Kidney glomerular epithelial cell (primary cell): ENCODE data around the gene CC2D1A.

Source experiments
- DNase-seq: peaks from one replicate; lab custom pipeline; 2025; lab: John Stamatoyannopoulos, UW

CC2D1A gene

DNA sequence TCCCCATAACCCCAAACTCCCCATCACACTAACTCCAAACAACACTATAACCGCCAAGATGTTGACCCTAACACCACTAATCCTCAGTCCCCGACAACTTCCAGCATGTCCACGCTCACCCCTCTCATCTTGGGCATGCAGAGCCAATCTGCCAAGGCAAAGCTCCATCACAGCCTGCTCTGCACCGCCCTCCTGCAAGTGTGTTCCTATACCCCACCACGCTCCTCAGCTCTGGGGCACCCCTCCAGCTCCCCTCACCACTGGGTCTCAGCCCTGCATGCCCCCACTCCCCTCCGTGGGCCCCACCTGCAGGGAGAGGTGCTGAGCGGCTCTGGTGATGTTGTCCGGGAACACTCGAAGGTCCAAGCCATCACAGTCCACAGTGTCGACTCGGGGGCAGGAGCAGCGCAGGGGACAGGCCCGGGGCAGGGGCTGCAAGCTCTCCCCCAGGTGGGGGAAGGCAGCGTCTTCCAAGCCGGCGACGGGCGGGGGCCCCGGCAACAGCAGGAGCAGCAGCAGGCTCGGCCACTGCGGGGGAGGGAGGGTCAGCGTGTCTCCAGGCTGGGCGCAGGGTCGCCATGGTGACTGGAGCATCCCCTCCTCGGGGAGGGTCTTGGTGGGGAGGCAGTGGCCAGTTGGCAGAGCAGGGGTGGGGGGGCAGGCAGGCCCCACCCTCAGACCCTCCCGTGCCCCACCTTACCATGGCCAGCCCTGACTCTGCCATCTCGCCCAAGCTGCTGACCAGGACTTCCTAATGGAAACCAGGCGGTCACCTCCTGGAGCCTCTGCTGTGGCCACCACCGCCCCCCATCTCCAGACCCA, 31.7 kb downstream of the CC2D1A start:
- DNase-seq: no peak

DNA sequence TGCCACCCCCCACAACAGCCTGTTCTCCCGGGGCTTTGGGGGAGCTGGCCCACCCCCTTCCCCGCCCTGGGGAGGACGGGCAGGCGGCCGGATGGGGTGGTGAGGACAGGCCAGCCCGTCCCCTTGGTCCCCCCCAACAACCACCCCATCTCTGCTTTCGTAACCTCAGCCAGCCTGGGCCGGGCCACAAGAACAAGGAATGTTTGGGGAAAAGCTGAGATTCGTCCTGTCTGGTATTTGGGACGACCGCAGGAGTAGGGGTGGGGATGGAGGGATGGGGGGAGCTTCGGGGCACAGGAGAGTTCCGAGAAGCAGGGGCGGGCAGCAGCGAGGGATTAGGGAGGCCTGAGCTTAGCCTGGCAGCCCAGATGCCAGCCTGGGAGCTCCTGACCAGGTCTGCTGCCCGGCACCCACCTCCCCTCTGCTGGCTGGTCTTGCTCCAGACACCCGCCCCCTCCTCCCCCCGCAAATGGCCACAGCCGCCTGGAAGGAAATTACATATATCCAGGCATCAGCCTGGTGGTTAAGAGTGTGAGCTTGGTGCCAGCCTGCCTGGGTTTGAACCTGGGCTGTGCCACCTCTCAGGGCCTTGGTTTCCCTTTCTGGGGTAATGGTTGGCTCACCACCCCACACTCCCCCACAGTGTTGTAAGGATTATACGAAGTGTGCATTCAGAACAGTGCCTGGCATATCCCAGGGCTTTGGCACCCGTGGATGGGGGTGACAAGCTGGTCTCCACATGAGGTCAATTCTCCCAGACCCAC, 32.5 kb downstream of the CC2D1A start, which contains the start of gene PODNL1:
Gene PODNL1 (minus strand): TSS at position 117 of the 764 bp plus-strand sequence. CDS start 236 bp downstream, outside the sequence.
- DNase-seq: no peak

DNA sequence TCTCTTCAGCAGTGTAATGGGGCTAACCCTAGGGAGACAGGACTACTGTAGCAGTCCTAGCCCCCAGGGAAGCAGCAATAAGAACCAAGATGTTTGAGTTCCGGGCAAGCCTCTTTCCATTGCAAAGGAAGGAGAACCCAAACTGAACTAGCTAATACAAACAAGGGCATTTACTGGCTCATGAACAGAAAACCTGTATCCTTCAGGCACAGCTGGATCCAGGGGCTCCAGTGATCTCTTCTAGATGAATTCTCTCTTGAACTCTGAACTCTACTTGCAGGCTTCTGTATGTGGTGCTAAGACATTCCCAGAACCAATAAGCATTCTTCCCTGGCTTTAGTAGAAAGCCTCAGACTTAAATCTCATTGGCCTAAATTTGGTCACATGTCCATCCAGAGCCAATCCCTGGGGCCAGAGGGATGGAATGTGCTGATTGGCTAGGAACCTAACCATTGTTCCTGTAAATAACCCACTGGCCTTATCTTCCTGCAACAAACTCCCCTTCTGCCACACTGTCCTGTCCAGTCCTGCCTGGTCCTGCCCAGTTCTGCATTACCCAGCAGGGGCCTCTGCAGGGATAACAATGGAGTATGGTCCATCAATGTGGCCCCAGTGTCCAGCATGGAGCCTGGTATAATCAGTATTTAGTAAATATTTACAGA, 36.2 kb downstream of the CC2D1A start:
- no peak for DNase-seq

DNA sequence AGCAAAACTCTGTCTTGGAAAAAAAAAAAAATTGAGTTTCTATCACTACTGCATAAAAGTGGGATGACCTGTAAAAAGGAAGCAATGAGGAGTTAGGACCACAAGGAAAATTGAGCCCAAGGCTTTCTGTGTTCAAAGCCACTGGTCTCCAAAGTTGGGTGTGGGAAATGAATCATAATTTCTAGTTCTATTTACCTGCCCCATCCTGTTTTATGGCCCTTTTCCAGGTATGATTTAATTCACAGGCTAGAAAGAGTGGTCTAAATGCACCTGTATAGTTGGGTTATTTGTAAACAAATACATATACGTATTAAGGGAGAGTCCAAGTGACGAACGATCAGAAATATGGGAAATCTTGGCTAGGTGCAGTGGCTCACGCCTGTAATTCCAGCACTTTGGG, 40.4 kb downstream of the CC2D1A start:
- DNase-seq: no peak

DNA sequence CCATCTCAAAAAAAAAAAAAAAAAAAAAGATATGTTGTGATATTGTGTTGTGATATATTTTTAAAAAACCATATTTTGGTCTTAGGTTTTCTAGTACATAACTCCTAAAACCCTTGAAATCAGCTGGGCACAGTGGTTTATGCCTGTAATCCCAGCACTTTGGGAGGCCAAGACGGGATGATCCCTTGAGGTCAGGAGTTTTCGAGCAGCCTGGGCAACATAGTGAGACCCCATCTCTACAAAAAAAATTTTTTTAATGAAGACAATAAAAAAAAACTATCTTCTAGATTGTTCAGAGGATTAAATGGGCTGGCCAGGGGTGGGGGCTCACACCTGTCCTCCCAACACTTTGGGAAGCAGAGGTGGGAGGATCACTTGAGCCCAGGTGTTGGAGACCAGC, 45.0 kb downstream of the CC2D1A start:
- DNase-seq: no peak

DNA sequence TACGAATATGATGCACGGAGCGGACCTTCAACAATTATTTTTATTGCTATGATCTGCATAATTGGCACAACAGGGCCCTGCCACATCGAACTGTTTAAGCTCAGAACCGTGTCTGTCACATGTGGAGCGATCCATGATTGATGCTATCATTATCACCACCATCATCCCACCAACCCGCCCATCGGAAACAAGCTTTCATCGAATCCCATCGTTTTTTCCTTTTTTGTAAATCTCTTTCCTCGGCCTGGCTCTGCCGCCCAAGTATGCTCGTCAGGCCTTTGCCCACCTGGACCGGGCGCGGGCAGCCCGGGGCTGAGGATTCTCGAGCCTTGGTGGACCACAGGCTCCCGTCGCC, 45.8 kb downstream of the CC2D1A start:
- DNase-seq: no peak

DNA sequence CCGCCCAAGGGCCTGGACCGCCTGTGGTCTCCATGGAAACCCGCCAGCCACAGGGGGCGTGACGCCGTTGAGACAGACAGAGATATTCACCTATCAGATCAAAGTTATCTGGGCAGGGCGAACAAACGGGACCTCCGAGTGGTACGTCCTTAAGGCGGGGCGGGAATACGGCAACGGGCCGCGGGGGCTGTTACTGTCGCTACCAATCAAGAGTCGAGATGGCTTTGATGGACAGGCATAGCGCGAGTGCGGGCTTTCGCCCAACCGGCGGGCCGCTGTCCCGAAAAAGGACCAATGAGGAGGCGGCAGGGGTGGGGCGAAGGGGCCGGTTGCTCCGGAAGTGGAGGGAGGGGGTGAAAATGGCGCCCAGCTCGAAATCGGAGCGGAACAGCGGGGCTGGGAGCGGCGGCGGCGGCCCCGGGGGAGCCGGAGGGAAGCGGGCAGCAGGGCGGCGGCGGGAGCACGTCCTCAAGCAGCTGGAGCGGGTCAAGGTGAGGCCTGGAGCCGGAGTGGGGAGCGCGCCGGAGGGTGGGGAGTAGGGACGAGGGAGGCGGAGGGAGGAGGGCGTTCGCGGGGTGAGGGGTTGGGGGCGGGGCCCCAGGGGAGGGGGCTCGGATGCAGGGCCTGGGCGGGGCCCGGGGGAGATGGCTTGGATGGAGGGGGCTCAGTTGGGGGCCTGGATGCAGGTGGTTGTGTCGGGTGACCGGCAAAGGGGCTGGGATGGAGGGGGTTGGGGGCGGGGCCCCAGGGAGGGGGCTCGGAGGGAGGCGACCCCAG, 46.3 kb downstream of the CC2D1A start, which contains the start of gene DCAF15:
Gene DCAF15 (plus strand): TSS at position 356 of the 777 bp plus-strand sequence. CDS start 4 bp downstream, at position 360.
- peak; percentile 98 for DNase-seq

DNA sequence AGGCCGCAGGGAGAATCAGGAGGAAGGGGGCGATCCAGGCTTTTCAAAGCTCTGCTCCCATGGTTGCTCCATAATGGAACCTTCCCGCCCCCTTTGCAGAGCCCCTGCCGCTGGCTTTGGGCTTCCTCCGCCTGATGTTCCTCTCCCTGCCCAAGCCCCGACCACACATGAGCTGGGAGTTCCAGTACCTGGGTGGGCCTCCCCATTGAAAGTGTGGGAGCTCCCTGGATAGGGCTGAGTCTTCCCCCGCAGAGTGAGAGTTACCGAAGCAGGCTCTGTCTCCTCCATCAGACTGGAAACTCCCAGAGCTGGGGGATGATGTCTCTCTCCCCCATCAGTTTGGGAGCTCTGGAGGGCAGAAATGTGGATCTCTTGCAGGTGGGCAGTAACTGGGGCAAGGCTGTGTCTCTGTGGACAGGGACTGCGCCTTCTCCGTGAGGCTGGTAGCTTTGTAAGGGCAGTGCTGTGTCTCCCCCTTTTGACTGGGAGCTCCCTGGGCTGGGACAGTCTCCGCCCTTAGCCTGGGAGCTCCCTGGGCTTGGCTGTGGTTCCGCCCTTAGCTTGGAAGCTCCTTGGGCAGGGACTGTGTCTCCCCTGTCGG, 47.0 kb downstream of the CC2D1A start:
- peak; percentile 17 for DNase-seq

DNA sequence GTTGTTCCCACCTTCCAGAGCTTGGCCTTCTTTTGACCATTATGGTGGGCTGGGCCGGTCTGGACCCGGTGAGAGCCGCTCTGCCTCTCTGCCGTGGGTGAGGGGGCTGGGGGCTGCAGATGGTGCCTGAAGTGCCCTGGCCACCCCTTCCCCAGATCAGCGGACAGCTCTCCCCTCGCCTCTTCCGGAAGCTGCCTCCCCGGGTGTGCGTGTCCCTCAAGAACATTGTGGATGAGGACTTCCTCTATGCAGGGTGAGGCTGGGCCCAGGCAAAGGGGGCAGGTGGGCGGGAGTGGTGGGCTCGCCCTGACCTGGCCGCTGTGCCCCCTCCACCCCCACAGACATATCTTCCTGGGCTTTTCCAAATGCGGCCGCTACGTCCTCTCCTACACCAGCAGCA, 48.2 kb downstream of the CC2D1A start:
- DNase-seq: no peak

DNA sequence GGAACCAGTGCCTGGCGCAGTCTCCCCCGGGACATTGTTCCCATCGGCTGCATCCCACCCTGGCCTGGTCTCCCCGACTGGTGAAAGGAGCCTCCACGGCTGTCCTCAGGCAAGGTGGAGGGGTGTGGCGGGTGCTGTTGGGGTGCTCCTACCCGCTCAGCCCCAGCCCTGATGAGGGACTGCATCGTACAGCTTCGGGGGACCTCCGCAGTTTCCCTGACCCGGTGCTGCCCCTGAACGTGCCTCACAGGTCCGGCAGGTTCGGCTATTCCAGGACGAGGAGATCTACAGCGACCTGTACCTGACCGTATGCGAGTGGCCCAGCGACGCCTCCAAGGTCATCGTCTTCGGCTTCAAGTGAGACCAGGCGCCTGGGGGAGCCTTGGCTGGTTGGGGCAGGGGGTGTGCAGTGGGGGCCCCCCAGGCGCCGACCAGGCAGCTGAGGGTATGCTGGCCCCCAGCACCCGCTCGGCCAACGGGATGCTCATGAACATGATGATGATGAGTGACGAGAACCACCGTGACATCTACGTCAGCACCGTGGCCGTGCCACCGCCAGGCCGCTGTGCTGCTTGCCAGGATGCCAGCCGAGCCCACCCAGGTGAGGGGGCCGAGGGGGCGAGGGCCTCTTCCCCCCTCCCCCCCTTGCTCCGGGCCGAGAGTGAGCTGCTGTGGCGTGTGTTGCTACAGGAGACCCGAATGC, 49.8 kb downstream of the CC2D1A start:
- DNase-seq: no peak

DNA sequence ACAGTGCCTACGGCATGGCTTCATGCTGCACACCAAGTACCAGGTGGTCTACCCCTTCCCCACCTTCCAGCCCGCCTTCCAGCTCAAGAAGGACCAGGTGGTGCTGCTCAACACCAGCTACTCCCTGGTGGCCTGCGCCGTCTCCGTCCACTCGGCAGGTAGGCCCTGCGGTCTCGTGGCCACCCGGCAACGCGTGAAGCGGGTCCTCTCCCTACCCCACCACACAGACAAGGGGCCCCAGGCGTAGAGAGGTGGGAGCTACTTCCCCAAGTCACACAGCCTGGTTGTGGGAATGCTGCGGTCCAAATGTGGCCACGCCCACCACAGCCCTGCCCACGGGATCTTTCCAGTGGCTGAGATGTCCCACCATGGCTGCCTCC, 50.4 kb downstream of the CC2D1A start:
- DNase-seq: no peak

DNA sequence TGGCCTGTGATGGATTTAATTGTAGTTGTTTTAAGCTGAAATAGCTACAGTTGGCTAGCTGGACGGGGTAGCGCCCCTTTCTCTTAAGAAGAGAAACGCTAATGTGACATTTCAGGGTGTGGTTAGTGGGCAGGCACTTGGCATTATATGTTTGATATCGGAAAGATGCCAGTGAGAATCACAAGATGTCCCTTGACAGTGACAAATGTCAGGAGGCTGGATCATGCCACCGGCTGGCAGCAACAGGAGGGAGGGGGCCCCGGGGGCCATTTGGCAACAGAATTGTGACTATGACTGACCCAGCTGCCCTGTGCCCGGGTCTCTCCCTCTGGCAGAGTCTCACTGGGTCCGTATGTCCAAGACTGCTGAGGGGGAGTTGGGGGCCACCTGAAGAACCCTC, 51.0 kb downstream of the CC2D1A start:
- DNase-seq: no peak

DNA sequence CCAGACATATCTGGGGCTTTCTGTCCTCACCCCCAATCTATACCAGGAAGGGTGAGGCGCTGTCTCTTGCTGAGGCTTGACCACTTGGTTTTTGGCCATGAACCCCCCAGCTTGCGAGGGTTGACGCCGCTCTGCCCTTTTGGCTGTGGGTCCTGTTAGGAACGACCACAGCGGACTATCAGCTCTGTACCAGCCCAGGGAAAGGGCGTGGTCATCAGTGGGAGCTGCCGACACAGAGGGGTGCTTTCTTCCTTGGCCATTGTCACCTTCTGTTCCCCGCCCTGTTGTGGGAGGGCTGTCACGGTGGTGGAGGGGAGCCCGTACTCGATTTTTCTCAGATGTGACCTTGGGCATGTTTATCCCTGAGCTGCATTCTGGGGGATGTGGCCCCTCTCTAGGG, 52.0 kb downstream of the CC2D1A start:
- DNase-seq: no peak

DNA sequence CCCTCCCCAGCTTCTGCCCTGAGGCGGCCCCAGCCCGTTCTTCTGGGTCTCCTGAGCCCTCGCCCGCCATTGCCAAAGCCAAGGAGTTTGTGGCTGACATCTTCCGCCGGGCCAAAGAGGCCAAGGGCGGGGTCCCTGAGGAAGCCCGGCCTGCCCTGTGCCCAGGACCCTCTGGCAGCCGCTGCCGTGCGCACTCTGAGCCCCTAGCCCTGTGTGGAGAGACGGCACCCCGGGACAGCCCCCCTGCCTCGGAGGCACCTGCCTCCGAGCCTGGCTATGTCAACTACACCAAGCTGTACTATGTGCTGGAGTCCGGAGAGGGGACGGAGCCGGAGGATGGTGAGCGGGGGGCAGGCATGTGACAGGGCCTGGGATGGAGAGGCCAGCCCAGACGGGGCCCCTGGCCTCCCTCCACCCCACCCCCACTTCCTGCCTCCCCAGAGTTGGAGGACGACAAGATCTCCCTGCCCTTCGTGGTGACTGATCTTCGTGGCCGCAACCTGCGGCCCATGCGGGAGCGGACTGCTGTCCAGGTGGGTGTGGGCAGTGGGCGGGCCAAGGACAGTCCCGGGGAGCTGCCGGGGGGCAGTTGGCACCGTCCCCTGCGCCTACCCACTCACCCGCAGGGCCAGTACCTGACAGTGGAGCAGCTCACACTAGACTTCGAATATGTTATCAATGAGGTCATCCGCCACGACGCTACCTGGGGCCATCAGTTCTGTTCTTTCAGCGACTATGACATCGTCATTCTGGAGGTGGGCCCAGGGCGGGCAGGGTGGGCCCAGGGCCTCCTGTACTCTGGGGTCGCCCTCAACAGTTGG, 53.4 kb downstream of the CC2D1A start:
- DNase-seq: no peak

DNA sequence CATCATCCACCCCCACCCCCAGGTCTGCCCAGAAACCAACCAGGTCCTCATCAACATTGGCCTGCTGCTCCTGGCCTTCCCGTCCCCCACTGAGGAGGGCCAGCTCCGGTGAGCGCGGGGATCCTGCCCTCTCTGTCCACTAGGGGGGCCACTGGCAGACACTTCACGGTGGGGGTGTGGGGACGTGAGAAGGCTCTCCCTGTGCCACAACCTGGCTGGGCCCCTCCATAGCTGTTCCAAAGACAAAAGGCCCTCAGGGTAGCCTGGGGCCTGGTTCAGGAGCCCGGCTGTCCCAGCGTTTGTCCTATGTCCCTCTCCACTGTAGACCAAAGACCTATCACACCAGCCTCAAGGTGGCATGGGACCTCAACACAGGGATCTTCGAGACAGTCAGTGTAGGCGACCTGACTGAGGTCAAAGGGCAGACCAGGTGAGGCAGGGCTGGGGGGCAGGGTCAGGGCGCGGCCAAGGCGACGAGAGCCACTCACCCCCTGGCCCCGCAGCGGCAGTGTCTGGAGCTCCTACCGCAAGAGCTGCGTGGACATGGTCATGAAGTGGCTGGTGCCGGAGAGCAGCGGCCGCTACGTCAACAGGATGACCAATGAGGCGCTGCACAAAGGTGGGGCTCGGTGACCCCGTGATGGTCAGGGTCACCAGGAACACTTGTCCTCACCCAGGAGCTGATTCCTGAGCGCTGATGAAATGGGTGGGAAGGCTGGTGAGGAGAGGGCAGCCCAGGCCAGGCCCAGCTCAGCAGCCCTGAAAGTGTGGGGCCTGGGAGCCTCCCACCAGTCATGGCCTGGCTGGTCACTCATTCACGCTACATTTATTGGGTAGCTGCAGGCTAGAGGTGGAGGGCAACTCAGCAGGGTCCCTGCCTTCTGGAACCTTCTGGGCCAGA, 54.2 kb downstream of the CC2D1A start:
- no peak for DNase-seq

DNA sequence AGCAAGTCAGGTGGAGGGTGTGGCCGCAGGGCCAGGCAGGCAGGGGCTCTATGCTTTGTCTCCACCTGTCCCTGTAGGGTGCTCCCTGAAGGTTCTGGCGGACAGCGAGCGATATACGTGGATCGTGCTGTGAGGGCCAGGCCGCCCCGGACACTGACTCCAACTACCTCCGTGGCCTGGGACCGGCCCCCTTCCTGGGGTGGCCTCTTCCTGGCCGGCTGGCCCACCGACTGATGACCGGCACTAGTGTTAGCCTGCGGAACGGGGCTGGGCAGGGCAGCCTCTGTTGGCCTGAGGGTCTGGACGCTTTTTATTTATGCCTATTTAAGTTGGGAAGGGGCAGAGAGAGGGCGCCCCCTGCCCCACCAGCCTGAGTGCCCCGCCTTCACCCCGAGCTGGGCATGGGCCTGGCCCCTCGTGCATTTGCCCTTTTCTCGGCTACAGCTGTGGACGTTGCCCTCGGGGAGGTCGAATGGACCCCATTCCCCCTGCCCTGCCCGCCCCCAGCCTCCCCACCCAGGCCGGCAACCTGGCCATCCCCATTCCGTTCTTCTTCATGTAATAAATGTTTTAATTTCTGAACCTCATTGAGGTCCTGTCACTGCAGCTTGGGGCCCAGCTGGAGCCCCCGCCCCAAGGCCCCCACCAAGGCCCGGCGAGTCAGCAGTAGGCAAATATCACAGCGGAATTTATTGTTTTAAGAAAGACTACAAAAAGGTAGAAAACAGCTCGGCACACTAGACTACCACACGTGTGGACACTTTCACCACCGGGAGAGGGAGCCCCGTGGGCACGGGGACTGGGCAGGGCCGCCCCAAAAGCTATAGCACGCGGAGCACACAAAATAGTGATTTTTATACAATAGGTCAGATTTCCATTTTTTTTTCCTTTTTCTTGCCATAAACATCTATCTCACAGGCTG, 55.1 kb downstream of the CC2D1A start:
- DNase-seq: no peak

DNA sequence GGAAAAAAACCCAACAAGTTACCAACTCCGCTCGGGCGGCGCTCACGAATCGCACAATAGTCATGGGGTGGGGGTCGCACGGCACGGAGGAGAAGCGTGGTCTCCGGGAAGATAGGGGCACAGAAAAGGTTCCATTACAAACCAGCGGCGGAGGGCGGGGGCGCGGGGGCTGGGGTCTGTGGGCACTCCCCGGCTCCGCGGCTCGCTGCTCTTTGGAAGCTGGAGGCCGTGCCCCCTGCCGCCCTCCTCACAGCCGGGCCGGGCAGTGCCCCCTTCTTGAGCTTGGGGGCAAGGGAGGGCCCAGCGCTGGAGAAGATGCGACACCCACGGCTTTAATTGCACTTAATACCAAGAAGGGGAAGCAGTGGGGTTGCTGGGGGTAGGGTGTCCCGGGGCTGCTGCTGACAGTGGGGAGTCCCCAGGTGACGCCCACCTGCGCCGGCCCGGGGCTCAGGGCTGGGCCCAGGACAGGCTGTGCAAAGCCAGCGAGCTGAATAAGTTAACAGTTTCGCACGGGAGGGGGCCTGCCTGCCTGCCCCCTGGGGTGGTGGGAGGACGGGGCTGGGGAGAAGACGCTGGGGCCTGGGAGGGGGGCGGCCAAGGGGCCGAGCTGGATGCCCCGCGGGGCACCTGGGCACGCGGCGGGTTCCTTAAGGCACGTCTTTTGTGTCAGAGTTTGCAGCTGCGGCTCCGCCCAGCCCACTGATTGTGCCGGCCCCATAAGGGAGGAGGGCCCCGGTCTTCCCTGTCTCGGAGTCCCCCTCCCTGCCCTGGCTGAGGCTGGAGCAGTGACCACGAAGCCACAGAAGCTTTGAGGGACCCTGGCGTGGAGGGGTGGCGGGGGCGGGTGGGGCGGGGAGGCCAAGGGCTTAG, 56.1 kb downstream of the CC2D1A start:
- no peak for DNase-seq
